GM12865 (cell line): ENCODE data around the gene BOD1L2.

Source experiments
- DNase-seq: peaks from one replicate; pipeline ENCODE4 v3.0.0; 2010; ENCODE audit warnings: low read depth
- H3K4me3 ChIP-seq: 2 replicates; pipeline ENCODE4 v1.5.1; 2011; ENCODE audit warnings: mild to moderate bottlenecking, low read depth, low read length, control low read depth
- TF ChIP-seq, protein P1 (sequence below): IDR thresholded peaks from 2 replicates; pipeline ENCODE4 v1.5.1; 2011; ENCODE audit warnings: low read length, control low read depth, low read depth, inconsistent platforms; ENCODE audit not compliant: insufficient read depth; ENCODE audit errors: missing control alignments

BOD1L2 gene

GRCh38 chr18:57122936-57123510 lies 23.9 kb upstream of the BOD1L2 start:
- TF ChIP-seq, protein P1, sequence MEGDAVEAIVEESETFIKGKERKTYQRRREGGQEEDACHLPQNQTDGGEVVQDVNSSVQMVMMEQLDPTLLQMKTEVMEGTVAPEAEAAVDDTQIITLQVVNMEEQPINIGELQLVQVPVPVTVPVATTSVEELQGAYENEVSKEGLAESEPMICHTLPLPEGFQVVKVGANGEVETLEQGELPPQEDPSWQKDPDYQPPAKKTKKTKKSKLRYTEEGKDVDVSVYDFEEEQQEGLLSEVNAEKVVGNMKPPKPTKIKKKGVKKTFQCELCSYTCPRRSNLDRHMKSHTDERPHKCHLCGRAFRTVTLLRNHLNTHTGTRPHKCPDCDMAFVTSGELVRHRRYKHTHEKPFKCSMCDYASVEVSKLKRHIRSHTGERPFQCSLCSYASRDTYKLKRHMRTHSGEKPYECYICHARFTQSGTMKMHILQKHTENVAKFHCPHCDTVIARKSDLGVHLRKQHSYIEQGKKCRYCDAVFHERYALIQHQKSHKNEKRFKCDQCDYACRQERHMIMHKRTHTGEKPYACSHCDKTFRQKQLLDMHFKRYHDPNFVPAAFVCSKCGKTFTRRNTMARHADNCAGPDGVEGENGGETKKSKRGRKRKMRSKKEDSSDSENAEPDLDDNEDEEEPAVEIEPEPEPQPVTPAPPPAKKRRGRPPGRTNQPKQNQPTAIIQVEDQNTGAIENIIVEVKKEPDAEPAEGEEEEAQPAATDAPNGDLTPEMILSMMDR: no peak
- H3K4me3 ChIP-seq: no peak overlapping the region
- no peak for DNase-seq

DNA sequence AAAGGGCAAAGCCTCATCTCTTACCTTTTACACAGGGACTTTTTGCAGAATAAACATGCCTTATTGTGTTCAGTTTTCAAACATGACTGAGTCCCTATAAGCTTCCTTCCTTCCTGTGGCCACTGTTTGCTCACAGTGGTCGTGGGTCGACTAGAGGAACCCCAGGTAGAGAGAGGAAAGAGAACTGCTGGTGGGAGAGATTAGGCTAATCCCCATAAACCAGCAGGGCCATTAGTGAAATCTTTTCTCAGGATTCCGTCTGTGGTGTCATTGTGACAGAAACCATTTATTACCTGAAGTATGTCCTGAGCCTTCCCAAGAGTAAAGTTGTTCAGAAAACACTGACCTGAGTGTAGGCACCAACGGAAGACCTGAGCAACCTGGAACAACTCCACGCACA lies 21.3 kb upstream of the BOD1L2 start:
- H3K4me3 ChIP-seq: no peak overlapping the region
- TF ChIP-seq, protein P1: no peak
- no peak for DNase-seq

DNA sequence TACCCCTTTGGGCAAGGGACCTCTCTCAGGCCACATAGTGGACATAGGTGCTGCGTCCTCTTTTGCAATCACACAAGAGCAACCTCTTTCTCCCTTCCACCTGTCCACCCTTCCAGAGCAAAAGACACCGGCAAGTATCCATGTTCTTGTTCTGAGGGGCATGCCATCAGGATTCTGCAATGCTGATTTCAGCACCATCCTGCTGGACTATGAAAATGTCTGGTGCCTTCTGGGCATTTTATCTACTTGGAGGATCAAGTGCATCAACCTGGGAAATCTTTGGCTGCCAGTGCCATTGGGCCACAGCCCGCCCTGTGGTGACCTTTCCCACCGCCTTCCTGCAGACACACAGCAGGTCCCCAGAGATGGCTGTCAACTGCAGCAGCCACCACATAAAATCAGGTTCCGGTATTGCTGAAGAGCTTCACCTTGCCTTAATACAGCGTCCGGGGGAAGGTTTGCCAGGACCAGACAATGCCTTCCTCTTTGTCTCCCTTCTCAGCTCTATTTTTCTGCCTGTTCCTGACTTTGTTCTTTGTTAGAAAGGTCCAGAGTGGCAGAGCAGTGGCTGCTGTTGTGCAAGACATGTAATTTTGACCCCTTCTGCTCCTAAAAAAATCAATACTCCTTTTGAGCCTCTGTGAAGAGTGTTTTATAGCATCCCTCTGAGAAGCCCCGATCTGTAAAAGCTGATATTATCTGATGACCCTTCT lies 18.5 kb upstream of the BOD1L2 start:
- TF ChIP-seq, protein P1: no peak
- DNase-seq: no peak
- H3K4me3 ChIP-seq: no peak overlapping the region

GRCh38 chr18:57131101-57131500 lies 15.8 kb upstream of the BOD1L2 start:
- H3K4me3 ChIP-seq: no peak overlapping the region
- no peak for DNase-seq
- TF ChIP-seq, protein P1: no peak

GRCh38 chr18:57131782-57132181 lies 15.1 kb upstream of the BOD1L2 start:
- no peak for DNase-seq
- TF ChIP-seq, protein P1: no peak
- H3K4me3 ChIP-seq: no peak overlapping the region

- no peak overlapping the region for H3K4me3 ChIP-seq
- TF ChIP-seq, protein P1: no peak
- DNase-seq: no peak
Measured at GRCh38 chr18:57134618-57135135, 12.2 kb upstream of the BOD1L2 start.

- no peak for DNase-seq
- TF ChIP-seq, protein P1: no peak
- H3K4me3 ChIP-seq: no peak overlapping the region
Measured at GRCh38 chr18:57135699-57136098, 11.2 kb upstream of the BOD1L2 start.
